WTC11 (cell line): ENCODE measurements around the gene SLCO4C1. TPM values are rescaled to one million over a fixed set of nuclear protein-coding genes. Genes with fewer than 3 reads are reported as not detected.

Experiments used
- ATAC-seq: fragments of 200-7000 bp; cut with Tn5 transposase; 2 replicates; pipeline ENCODE4 v1.10.0; 2021; ENCODE audit warnings: mild to moderate bottlenecking, moderate library complexity
- CTCF ChIA-PET: fragments of 300-600 bp; sonication (Branson Sonifier 250); formaldehyde crosslinking; loops from one replicate; lab custom pipeline; 2021; ENCODE audit warnings: antibody characterized with exemption; lab: Charles Lee
- POLR2A ChIA-PET: fragments of 350-600 bp; sonication (Branson Sonifier 250); formaldehyde crosslinking; loops from one replicate; lab custom pipeline; 2021; ENCODE audit warnings: antibody characterized with exemption; lab: Charles Lee
- DNase-seq: peaks from one replicate; pipeline ENCODE4 v3.0.0; 2021; ENCODE audit warnings: low spot score
- H3K27ac Mint-ChIP-seq: 2 replicates; pipeline ENCODE4 v1.8.0; 2021; ENCODE audit warnings: mixed read lengths
- H3K27me3 Mint-ChIP-seq: 2 replicates; pipeline ENCODE4 v1.8.0; 2021; ENCODE audit warnings: low read depth, mild to moderate bottlenecking, moderate library complexity, mixed read lengths
- H3K36me3 Mint-ChIP-seq: 2 replicates; pipeline ENCODE4 v1.8.0; 2021; ENCODE audit warnings: mixed read lengths
- H3K4me1 Mint-ChIP-seq: 2 replicates; pipeline ENCODE4 v1.8.0; 2022; ENCODE audit warnings: mixed read lengths
- H3K4me3 Mint-ChIP-seq: 2 replicates; pipeline ENCODE4 v1.8.0; 2021; ENCODE audit warnings: mild to moderate bottlenecking, moderate library complexity, mixed read lengths
- H3K9me3 Mint-ChIP-seq: 2 replicates; pipeline ENCODE4 v1.8.0; 2021; ENCODE audit warnings: mixed read lengths
- ATF1 ChIP-seq: sonication (generic); formaldehyde crosslinking; IDR thresholded peaks from 2 replicates; pipeline ENCODE4 v1.8.1; 2023; ENCODE audit warnings: mild to moderate bottlenecking, moderate library complexity, missing genetic modification reagents
- CREB1 ChIP-seq: sonication (generic); formaldehyde crosslinking; IDR thresholded peaks from 2 replicates; pipeline ENCODE4 v1.8.0; 2023; ENCODE audit warnings: mild to moderate bottlenecking, missing genetic modification reagents
- ELF4 ChIP-seq: sonication (generic); formaldehyde crosslinking; IDR thresholded peaks from 2 replicates; pipeline ENCODE4 v1.8.1; 2022; ENCODE audit warnings: low read depth, mild to moderate bottlenecking, moderate library complexity, missing genetic modification reagents
- EMX1 ChIP-seq: fragments of 250-450 bp; sonication (Bioruptor Pico); IDR thresholded peaks from 2 replicates; pipeline ENCODE4 v1.8.0; 2021; ENCODE audit warnings: mild to moderate bottlenecking
- GABPB1 ChIP-seq: sonication (generic); formaldehyde crosslinking; IDR thresholded peaks from 2 replicates; pipeline ENCODE4 v1.8.1; 2023; ENCODE audit warnings: mild to moderate bottlenecking, missing genetic modification reagents
- NFYB ChIP-seq: sonication (generic); formaldehyde crosslinking; conservative IDR thresholded peaks from 2 replicates; pipeline ENCODE4 v1.8.0; 2022; ENCODE audit warnings: low read depth, missing genetic modification reagents
- NR1H2 ChIP-seq: sonication (generic); formaldehyde crosslinking; IDR thresholded peaks from 2 replicates; pipeline ENCODE4 v1.9.0; 2021; ENCODE audit warnings: mild to moderate bottlenecking, moderate library complexity, missing genetic modification reagents
- NR2C2 ChIP-seq: sonication (generic); formaldehyde crosslinking; IDR thresholded peaks from 2 replicates; pipeline ENCODE4 v1.8.0; 2022; ENCODE audit warnings: mild to moderate bottlenecking, missing genetic modification reagents
- OVOL2 ChIP-seq: fragments of 250-450 bp; sonication (Bioruptor Pico); IDR thresholded peaks from 2 replicates; pipeline ENCODE4 v1.9.0; 2021; ENCODE audit warnings: mild to moderate bottlenecking, borderline replicate concordance
- PRRX2 ChIP-seq: fragments of 250-450 bp; sonication (Bioruptor Pico); IDR thresholded peaks from 2 replicates; pipeline ENCODE4 v1.8.0; 2021; ENCODE audit warnings: mild to moderate bottlenecking
- RORB ChIP-seq: fragments of 250-450 bp; sonication (Bioruptor Pico); IDR thresholded peaks from 2 replicates; pipeline ENCODE4 v1.9.0; 2021; ENCODE audit warnings: mild to moderate bottlenecking
- TCF7 ChIP-seq: sonication (generic); formaldehyde crosslinking; IDR thresholded peaks from 2 replicates; pipeline ENCODE4 v1.8.0; 2022; ENCODE audit warnings: mild to moderate bottlenecking, low read depth, missing genetic modification reagents, moderate library complexity
- TEAD4 ChIP-seq: sonication (generic); formaldehyde crosslinking; IDR thresholded peaks from 2 replicates; pipeline ENCODE4 v1.8.0; 2022; ENCODE audit warnings: mild to moderate bottlenecking, missing genetic modification reagents
- ZBTB21 ChIP-seq: sonication (generic); formaldehyde crosslinking; IDR thresholded peaks from 2 replicates; pipeline ENCODE4 v1.8.1; 2023; ENCODE audit warnings: mild to moderate bottlenecking, missing genetic modification reagents, borderline replicate concordance
- ZNF138 ChIP-seq: sonication (generic); formaldehyde crosslinking; conservative IDR thresholded peaks from 2 replicates; pipeline ENCODE4 v1.8.1; 2022; ENCODE audit warnings: mild to moderate bottlenecking, moderate library complexity, missing genetic modification reagents
- ZNF232 ChIP-seq: sonication (generic); formaldehyde crosslinking; IDR thresholded peaks from 2 replicates; pipeline ENCODE4 v1.8.0; 2022; ENCODE audit warnings: mild to moderate bottlenecking, missing genetic modification reagents
- total RNA-seq: library from RNA; stranded (reverse); gene quantifications from 3 replicates; pipeline ENCODE4 v1.2.3, GENCODE V29; 2021
- TF ChIP-seq, protein P1 (sequence below): sonication (generic); formaldehyde crosslinking; IDR thresholded peaks from 2 replicates; pipeline ENCODE4 v1.8.0; 2023; ENCODE audit warnings: missing genetic modification reagents, mild to moderate bottlenecking, borderline replicate concordance
- TF ChIP-seq, protein P2 (sequence below): sonication (generic); formaldehyde crosslinking; conservative IDR thresholded peaks from 2 replicates; pipeline ENCODE4 v1.8.1; 2023; ENCODE audit warnings: mild to moderate bottlenecking, low read depth, missing genetic modification reagents, moderate library complexity
- TF ChIP-seq, protein P3 (sequence below): fragments of 250-450 bp; sonication (Bioruptor Pico); IDR thresholded peaks from 2 replicates; pipeline ENCODE4 v2.1.2; 2022; ENCODE audit warnings: mild to moderate bottlenecking, moderate library complexity
- TF ChIP-seq, protein P4 (sequence below): sonication (generic); formaldehyde crosslinking; IDR thresholded peaks from 2 replicates; pipeline ENCODE4 v1.8.0; 2022; ENCODE audit warnings: missing genetic modification reagents
- TF ChIP-seq, protein P5 (sequence below): sonication (generic); formaldehyde crosslinking; IDR thresholded peaks from 2 replicates; pipeline ENCODE4 v1.8.1; 2022; ENCODE audit warnings: mild to moderate bottlenecking, missing genetic modification reagents, moderate library complexity, borderline replicate concordance
- TF ChIP-seq, protein P6 (sequence below): sonication (generic); formaldehyde crosslinking; IDR thresholded peaks from 2 replicates; pipeline ENCODE4 v1.8.0; 2022; ENCODE audit warnings: mild to moderate bottlenecking, missing genetic modification reagents

SLCO4C1 gene
- total RNA-seq, 1 experiment from 2014 or later, result 5.4 TPM

DNA sequence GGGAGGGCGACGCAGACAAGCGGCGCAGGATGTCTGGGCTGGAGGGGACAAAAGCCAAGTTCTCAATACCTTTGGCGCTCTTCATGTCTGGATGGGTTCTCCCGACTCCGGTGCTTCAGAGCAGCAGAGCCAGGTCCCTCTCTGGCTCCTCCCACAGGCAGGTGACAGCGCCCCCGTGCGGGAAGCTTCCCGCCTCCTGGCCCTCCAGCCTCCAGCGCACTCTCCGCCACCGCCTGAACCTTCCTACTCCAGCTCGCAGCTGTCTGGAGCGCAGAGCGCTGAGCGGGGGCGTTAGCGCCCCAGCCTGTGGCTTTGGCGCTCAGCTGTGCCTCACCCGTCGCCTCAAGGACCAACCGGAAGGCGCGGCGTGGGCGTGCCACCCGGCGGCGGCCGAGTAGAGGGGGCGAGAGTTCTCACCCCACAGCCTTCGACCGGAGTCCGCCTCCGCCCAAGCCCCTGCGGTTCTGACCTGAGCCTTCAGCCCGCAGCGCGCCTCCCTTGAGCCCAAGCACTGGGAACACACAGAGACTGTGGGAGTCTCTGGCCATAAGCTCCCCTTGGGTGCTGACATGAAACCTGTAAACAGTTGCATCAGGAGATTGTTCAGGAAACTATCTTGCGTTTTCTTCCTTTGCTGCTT, at the start of gene SLCO4C1 (continued):
- TF ChIP-seq, protein P1, sequence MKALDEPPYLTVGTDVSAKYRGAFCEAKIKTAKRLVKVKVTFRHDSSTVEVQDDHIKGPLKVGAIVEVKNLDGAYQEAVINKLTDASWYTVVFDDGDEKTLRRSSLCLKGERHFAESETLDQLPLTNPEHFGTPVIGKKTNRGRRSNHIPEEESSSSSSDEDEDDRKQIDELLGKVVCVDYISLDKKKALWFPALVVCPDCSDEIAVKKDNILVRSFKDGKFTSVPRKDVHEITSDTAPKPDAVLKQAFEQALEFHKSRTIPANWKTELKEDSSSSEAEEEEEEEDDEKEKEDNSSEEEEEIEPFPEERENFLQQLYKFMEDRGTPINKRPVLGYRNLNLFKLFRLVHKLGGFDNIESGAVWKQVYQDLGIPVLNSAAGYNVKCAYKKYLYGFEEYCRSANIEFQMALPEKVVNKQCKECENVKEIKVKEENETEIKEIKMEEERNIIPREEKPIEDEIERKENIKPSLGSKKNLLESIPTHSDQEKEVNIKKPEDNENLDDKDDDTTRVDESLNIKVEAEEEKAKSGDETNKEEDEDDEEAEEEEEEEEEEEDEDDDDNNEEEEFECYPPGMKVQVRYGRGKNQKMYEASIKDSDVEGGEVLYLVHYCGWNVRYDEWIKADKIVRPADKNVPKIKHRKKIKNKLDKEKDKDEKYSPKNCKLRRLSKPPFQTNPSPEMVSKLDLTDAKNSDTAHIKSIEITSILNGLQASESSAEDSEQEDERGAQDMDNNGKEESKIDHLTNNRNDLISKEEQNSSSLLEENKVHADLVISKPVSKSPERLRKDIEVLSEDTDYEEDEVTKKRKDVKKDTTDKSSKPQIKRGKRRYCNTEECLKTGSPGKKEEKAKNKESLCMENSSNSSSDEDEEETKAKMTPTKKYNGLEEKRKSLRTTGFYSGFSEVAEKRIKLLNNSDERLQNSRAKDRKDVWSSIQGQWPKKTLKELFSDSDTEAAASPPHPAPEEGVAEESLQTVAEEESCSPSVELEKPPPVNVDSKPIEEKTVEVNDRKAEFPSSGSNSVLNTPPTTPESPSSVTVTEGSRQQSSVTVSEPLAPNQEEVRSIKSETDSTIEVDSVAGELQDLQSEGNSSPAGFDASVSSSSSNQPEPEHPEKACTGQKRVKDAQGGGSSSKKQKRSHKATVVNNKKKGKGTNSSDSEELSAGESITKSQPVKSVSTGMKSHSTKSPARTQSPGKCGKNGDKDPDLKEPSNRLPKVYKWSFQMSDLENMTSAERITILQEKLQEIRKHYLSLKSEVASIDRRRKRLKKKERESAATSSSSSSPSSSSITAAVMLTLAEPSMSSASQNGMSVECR, result peak; percentile 91; the same call in 1 of the 2 replicates
- TF ChIP-seq TCF7 (CRISPR knock-in tag), result no peak
- TF ChIP-seq, protein P2, sequence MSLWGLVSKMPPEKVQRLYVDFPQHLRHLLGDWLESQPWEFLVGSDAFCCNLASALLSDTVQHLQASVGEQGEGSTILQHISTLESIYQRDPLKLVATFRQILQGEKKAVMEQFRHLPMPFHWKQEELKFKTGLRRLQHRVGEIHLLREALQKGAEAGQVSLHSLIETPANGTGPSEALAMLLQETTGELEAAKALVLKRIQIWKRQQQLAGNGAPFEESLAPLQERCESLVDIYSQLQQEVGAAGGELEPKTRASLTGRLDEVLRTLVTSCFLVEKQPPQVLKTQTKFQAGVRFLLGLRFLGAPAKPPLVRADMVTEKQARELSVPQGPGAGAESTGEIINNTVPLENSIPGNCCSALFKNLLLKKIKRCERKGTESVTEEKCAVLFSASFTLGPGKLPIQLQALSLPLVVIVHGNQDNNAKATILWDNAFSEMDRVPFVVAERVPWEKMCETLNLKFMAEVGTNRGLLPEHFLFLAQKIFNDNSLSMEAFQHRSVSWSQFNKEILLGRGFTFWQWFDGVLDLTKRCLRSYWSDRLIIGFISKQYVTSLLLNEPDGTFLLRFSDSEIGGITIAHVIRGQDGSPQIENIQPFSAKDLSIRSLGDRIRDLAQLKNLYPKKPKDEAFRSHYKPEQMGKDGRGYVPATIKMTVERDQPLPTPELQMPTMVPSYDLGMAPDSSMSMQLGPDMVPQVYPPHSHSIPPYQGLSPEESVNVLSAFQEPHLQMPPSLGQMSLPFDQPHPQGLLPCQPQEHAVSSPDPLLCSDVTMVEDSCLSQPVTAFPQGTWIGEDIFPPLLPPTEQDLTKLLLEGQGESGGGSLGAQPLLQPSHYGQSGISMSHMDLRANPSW, result 0 out of 2 replicates have a peak, but pooled peaks have one; percentile 79
- no peak for TF ChIP-seq ELF4
- TF ChIP-seq PRRX2 (CRISPR knock-in tag), result peak; percentile 5; the same call in 1 of the 2 replicates
- TF ChIP-seq, protein P3, sequence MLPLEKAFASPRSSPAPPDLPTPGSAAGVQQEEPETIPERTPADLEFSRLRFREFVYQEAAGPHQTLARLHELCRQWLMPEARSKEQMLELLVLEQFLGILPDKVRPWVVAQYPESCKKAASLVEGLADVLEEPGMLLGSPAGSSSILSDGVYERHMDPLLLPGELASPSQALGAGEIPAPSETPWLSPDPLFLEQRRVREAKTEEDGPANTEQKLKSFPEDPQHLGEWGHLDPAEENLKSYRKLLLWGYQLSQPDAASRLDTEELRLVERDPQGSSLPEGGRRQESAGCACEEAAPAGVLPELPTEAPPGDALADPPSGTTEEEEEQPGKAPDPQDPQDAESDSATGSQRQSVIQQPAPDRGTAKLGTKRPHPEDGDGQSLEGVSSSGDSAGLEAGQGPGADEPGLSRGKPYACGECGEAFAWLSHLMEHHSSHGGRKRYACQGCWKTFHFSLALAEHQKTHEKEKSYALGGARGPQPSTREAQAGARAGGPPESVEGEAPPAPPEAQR (CRISPR knock-in tag), result no peak
- no peak for TF ChIP-seq EMX1 (CRISPR knock-in tag)
- 0 out of 2 replicates have a peak, but pooled peaks have one; percentile 47 for TF ChIP-seq ATF1 (CRISPR knock-in tag)
- no peak for TF ChIP-seq NR1H2 (CRISPR knock-in tag)
- TF ChIP-seq, protein P4, sequence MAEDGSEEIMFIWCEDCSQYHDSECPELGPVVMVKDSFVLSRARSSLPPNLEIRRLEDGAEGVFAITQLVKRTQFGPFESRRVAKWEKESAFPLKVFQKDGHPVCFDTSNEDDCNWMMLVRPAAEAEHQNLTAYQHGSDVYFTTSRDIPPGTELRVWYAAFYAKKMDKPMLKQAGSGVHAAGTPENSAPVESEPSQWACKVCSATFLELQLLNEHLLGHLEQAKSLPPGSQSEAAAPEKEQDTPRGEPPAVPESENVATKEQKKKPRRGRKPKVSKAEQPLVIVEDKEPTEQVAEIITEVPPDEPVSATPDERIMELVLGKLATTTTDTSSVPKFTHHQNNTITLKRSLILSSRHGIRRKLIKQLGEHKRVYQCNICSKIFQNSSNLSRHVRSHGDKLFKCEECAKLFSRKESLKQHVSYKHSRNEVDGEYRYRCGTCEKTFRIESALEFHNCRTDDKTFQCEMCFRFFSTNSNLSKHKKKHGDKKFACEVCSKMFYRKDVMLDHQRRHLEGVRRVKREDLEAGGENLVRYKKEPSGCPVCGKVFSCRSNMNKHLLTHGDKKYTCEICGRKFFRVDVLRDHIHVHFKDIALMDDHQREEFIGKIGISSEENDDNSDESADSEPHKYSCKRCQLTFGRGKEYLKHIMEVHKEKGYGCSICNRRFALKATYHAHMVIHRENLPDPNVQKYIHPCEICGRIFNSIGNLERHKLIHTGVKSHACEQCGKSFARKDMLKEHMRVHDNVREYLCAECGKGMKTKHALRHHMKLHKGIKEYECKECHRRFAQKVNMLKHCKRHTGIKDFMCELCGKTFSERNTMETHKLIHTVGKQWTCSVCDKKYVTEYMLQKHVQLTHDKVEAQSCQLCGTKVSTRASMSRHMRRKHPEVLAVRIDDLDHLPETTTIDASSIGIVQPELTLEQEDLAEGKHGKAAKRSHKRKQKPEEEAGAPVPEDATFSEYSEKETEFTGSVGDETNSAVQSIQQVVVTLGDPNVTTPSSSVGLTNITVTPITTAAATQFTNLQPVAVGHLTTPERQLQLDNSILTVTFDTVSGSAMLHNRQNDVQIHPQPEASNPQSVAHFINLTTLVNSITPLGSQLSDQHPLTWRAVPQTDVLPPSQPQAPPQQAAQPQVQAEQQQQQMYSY (CRISPR knock-in tag), result peak; percentile 91

DNA sequence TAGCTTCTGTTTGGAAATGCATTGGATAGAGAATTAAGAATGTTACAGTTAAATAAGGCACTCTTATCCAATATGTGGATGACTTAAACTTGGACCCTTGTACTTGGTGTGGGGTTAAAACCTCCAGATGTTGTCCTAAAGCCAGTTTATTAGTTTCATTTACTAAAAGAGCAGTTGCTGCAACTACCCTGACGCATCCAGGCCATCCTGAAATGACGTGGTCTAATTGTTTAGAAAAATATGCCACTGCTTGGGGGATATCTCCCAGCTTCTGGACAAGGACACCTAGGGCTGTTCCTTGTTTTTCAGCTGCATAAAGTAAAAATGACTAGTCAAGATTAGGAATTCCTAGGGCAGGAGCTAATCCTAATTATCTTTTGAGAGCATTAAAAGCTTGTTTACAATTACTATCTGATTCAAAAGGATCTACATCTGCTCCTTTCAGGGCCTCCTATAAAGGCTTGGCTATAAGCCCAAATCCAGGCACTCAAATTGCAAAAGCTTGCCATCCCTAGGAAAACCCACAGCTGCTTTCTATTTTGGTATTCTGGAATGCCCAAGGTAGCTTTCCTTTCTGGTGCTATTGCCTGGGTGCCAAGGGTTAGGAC, 45.7 kb upstream of the SLCO4C1 start:
- ChIA-PET POLR2A (interaction anchor here (1.2 kb wide), 1 partner anchor 28 kb away, joined by 3 read pairs; no protein-coding TSS in a partner anchor), CTCF (interaction anchor here (0.6 to 3.1 kb wide), 2 partner anchors 46 to 165 kb away, joined by 5 to 16 read pairs; partner anchors contain the start of gene SLCO4C1)
- ATAC-seq (no peak), DNase-seq (no peak)
- no peak overlapping the region for H3K27ac Mint-ChIP-seq
- no peaks in the 10 kb centered on the region for H3K36me3 Mint-ChIP-seq
- H3K4me1 Mint-ChIP-seq, result peaks cover 9% of the 10 kb centered on the region
- no peak overlapping the region for H3K4me3 Mint-ChIP-seq
- H3K9me3 Mint-ChIP-seq, result no peaks in the 10 kb centered on the region
- peaks cover 28% of the 10 kb centered on the region for H3K27me3 Mint-ChIP-seq
- TF ChIP-seq ZNF232 (no peak), NFYB (CRISPR knock-in tag) (no peak), RORB (CRISPR knock-in tag) (no peak), ZNF138 (CRISPR knock-in tag) (no peak), ZBTB21 (CRISPR knock-in tag) (no peak), NR2C2 (CRISPR knock-in tag) (no peak), CREB1 (CRISPR knock-in tag) (no peak), GABPB1 (CRISPR knock-in tag) (no peak), OVOL2 (CRISPR knock-in tag) (no peak), TEAD4 (no peak), TCF7 (CRISPR knock-in tag) (no peak)
- TF ChIP-seq, protein P5, sequence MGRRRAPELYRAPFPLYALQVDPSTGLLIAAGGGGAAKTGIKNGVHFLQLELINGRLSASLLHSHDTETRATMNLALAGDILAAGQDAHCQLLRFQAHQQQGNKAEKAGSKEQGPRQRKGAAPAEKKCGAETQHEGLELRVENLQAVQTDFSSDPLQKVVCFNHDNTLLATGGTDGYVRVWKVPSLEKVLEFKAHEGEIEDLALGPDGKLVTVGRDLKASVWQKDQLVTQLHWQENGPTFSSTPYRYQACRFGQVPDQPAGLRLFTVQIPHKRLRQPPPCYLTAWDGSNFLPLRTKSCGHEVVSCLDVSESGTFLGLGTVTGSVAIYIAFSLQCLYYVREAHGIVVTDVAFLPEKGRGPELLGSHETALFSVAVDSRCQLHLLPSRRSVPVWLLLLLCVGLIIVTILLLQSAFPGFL (CRISPR knock-in tag), result no peak
- TF ChIP-seq, protein P6, sequence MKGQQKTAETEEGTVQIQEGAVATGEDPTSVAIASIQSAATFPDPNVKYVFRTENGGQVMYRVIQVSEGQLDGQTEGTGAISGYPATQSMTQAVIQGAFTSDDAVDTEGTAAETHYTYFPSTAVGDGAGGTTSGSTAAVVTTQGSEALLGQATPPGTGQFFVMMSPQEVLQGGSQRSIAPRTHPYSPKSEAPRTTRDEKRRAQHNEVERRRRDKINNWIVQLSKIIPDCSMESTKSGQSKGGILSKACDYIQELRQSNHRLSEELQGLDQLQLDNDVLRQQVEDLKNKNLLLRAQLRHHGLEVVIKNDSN (CRISPR knock-in tag), result no peak
